Measurements from ENCODE around the gene GPR52.
A peak's percentile ranks its signal among the peaks of the same experiment; 100 is the strongest.
"Not testable (repeated sequence)": the region's sequence is repeated elsewhere in the genome, so short reads cannot be mapped to it uniquely, and the experiment has no call there.

GPR52 gene, protein sequence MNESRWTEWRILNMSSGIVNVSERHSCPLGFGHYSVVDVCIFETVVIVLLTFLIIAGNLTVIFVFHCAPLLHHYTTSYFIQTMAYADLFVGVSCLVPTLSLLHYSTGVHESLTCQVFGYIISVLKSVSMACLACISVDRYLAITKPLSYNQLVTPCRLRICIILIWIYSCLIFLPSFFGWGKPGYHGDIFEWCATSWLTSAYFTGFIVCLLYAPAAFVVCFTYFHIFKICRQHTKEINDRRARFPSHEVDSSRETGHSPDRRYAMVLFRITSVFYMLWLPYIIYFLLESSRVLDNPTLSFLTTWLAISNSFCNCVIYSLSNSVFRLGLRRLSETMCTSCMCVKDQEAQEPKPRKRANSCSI
- 0.18 to 13.9 (median 2.3) reads per million in 9 experiments for total RNA-seq

DNA sequence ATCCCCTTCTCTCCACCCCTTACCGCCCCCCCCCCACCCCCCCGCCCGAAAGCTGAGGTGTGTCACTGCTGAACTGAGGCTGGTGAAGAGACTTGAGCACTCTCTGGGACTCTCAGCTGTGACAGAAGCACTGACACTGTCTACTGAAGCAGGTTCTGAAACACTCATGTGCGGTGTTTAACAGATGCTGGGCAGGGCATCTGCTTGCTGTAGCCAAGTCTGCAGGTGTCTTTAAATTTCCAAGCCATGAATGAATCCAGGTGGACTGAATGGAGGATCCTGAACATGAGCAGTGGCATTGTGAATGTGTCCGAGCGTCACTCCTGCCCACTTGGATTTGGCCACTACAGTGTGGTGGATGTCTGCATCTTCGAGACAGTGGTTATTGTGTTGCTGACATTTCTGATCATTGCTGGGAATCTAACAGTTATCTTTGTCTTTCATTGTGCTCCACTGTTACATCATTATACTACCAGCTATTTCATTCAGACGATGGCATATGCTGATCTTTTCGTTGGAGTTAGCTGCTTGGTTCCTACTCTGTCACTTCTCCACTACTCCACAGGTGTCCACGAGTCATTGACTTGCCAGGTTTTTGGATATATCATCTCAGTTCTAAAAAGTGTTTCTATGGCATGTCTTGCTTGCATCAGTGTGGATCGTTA is at the start of gene GPR52:
GPR52 (plus strand) TSS at position 99 of the 665 bp plus-strand sequence; CDS start at position 247, 148 bp downstream.
- H3K4me3 Mint-ChIP-seq, result no peak within 1 kb of the TSS
- no peaks in the 10 kb centered on the region for H3K9me3 Mint-ChIP-seq
- H3K27ac Mint-ChIP-seq, result no peak within 1 kb of the TSS
- peaks cover 11 to 27% of the 10 kb centered on the region in 2 donors for H3K4me1 Mint-ChIP-seq (ENCODE audit: low read depth in 2 of 2)
- ATAC-seq (replicated peaks) (no peak), DNase-seq (no peak)
- no peaks in the 10 kb centered on the region for H3K27me3 Mint-ChIP-seq
- H3K36me3 Mint-ChIP-seq (ENCODE audit: insufficient read depth), result peaks cover 3% of the 10 kb centered on the region

DNA sequence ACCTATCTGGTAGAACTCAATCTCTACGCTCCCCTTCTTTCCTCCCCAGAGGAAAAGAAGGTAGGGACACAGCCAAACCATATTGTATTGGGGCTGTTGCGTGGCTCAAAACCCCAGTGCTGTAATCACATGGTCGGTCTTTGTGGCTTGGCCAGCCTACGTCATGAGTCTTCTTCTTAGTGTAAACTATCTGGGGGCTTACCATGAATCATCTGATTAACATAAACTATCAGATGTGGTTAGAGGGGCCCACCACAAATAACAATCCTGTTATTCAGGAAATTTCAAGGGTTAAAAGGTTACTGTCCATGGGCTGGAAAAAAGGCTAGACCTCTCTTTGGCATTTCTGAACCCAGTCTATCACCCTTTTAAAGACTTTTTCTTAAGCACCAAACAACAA is 49.5 kb upstream of the GPR52 start:
- Mint-ChIP-seq H3K4me3 (no peak overlapping the region), H3K27me3 (no peaks in the 10 kb centered on the region), H3K36me3 (ENCODE audit: insufficient read depth) (no peaks in the 10 kb centered on the region), H3K27ac (peak overlapping the region in 1 of 2 donors; percentile 16), H3K4me1 (ENCODE audit: low read depth in 2 of 2) (peaks cover 5 to 39% of the 10 kb centered on the region in 2 donors), H3K9me3 (no peaks in the 10 kb centered on the region)
- DNase-seq, result no peak
- ATAC-seq (replicated peaks), result no peak

DNA sequence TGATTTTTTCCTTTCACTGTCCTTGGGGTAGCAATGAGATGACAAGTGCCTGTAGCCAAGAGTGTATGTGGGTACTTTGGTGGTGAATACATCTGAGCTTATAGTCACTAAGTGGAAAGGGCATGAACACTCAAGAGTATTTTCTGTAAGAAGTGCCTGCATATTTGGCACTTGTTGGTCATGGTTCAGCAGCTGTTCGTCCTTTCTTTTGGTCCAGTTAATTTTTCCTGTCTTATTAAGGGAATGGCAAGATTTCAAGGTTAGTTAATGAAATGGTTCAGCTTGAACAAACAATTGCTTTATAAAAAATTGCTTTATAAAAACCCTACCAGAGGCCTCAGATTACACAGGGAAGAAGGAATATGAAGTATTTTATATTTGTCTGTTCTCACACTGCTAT is 48.6 kb upstream of the GPR52 start:
- Mint-ChIP-seq H3K9me3 (no peaks in the 10 kb centered on the region), H3K27me3 (no peaks in the 10 kb centered on the region), H3K36me3 (ENCODE audit: insufficient read depth) (no peaks in the 10 kb centered on the region), H3K27ac (no peak overlapping the region), H3K4me3 (no peak overlapping the region), H3K4me1 (ENCODE audit: low read depth in 2 of 2) (peaks cover 5 to 39% of the 10 kb centered on the region in 2 donors)
- DNase-seq, result no peak
- no peak for ATAC-seq (replicated peaks)

DNA sequence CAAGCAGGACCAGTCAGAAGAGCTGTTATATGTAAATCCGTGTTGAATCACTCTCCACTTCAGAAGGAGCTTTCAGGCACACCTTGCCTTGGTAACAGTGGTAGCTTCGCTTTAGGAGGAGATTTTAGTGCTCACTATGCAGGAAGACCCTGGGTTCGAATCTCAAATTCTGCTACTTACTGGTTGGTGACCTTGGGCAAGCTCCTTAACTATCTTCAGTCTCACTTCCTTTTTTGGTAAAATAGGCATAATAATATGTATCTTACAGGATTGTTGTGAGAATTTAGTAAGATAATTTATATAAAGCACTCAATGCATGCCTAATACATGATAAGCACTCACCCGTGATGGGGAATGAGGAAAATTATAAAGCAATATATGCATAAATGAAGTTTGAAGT is 46.7 kb upstream of the GPR52 start:
- DNase-seq (no peak), ATAC-seq (replicated peaks) (no peak)
- Mint-ChIP-seq H3K4me1 (ENCODE audit: low read depth in 2 of 2) (peaks cover 6 to 39% of the 10 kb centered on the region in 2 donors), H3K27ac (peak overlapping the region in 1 of 2 donors; percentile 31), H3K27me3 (no peaks in the 10 kb centered on the region), H3K4me3 (no peak overlapping the region), H3K9me3 (no peaks in the 10 kb centered on the region), H3K36me3 (ENCODE audit: insufficient read depth) (no peaks in the 10 kb centered on the region)

DNA sequence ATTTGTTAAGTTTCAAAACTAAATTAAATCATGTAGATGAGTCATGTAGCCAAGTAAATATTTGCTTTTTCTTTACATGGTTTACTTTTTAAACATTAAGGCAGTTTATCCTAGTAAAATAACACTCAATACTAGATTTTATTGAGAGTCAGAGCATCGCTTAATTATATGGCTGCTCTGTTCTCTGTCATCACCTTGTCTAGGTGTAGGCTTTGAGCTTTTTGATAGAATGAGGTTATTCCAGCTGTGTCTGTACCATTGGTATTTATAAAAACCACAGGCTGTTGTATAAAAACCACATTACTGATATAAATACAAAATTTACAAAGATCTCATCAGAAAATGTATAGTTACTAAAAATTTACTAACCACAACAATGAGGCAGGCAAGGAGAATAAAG is 42.5 kb upstream of the GPR52 start:
- Mint-ChIP-seq H3K4me1 (ENCODE audit: low read depth in 2 of 2) (peaks cover 2 to 40% of the 10 kb centered on the region in 2 donors), H3K27ac (no peak overlapping the region)
- ATAC-seq (replicated peaks), result no peak

DNA sequence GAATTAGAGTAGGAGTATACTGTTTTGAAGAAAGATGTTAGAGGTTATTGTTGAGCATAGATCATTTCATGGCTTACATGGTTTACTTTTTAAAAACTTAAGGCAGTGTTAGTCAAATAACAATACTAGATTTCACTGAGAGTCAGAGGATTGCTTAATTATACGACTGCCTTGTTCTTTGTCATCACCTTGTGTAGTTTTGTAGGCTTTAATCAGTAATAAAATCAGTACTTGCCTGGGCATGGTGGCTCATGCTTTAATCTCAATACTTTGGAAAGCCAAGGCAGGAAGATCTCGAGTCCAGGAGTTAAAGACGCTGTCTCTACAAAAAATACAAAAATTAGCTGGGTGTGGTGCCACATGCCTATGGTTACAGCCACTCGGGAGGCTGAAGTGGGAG is 41.3 kb upstream of the GPR52 start:
- no peak overlapping the region for H3K27ac Mint-ChIP-seq

More for the DNA sequence above, 42.5 kb upstream of the GPR52 start:
- no peaks in the 10 kb centered on the region for H3K36me3 Mint-ChIP-seq (ENCODE audit: insufficient read depth)
- H3K4me3 Mint-ChIP-seq, result no peak overlapping the region
- DNase-seq, result no peak
- H3K27me3 Mint-ChIP-seq, result no peaks in the 10 kb centered on the region
- H3K9me3 Mint-ChIP-seq, result no peaks in the 10 kb centered on the region

DNA sequence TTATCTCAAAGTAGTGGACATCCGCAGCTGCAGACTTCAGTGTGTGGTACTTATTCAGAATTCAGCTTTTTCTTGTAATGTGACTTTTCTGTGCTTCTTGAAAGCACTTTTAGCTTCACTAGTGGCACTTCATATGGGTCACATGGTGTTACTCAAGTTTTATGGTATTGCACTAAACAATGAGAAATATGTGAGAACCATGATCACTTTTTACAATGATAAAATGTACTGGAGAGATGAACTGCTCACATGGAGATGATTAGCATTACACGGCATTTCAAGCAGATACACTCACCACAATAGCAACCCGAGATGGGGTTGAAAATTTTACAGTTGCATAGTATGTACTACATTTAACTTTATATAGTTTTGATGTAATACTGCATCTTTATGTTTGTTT is 40.1 kb upstream of the GPR52 start:
- H3K36me3 Mint-ChIP-seq (ENCODE audit: insufficient read depth), result no peaks in the 10 kb centered on the region
- no peaks in the 10 kb centered on the region for H3K27me3 Mint-ChIP-seq
- H3K4me1 Mint-ChIP-seq (ENCODE audit: low read depth in 2 of 2), result peaks cover 19 to 46% of the 10 kb centered on the region in 2 donors
- H3K27ac Mint-ChIP-seq, result no peak overlapping the region
- H3K4me3 Mint-ChIP-seq, result no peak overlapping the region
- ATAC-seq (replicated peaks), result no peak
- no peak for DNase-seq
- H3K9me3 Mint-ChIP-seq, result peaks cover 0 to 16% of the 10 kb centered on the region in 2 donors

More for the DNA sequence above, 41.3 kb upstream of the GPR52 start:
- Mint-ChIP-seq H3K4me1 (ENCODE audit: low read depth in 2 of 2) (peaks cover 11 to 40% of the 10 kb centered on the region in 2 donors), H3K36me3 (ENCODE audit: insufficient read depth) (no peaks in the 10 kb centered on the region), H3K4me3 (no peak overlapping the region), H3K9me3 (peaks cover 0 to 4% of the 10 kb centered on the region in 2 donors), H3K27me3 (no peaks in the 10 kb centered on the region)
- ATAC-seq (replicated peaks) (no peak), DNase-seq (no peak)

DNA sequence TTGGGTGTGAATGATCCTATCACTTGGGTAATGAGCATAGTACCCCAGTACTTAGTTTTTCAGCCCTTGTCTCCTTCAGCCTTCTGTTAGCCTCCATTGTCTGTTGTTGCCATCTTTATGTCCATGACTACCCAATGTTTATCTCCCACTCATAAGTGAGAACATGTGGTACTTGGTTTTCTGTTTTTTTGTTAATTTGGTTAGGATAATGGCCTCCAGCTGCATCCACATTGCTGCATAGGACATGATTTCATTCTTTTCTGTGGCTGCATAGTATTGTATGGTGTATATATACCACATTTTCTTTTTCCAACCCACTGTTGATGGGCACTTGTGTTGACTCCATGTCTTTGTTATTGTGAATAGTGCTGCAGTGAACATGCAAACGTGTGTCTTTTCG is 39.6 kb upstream of the GPR52 start:
- Mint-ChIP-seq H3K36me3 (ENCODE audit: insufficient read depth) (no peaks in the 10 kb centered on the region), H3K4me3 (no peak overlapping the region), H3K4me1 (ENCODE audit: low read depth in 2 of 2) (peaks cover 19 to 44% of the 10 kb centered on the region in 2 donors), H3K27me3 (no peaks in the 10 kb centered on the region), H3K9me3 (peaks cover 0 to 16% of the 10 kb centered on the region in 2 donors), H3K27ac (no peak overlapping the region)
- ATAC-seq (replicated peaks) (no peak), DNase-seq (no peak)

DNA sequence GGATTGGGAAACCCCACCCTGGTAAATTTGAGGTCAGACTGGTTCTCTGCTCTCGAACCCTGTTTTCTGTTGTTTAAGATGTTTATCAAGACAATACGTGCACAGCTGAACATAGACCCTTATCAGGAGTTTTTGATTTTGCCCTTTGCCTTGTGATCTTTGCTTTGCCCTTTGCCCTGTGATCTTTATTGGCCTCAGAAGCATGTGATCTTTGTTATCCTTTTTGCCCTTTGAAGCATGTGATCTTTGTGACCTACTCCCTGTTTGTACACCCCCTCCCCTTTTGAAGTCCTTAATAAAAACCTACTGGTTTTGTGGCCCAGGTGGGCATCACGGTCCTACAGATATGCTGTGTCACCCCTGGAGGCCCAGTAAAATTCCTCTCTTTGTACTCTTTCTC is 38.0 kb upstream of the GPR52 start:
- ATAC-seq (replicated peaks); H3K4me3 Mint-ChIP-seq; H3K36me3 Mint-ChIP-seq (ENCODE audit: insufficient read depth); H3K27ac Mint-ChIP-seq; H3K27me3 Mint-ChIP-seq; DNase-seq: not testable (repeated sequence)
- peaks cover 0 to 16% of the 10 kb centered on the region in 2 donors for H3K9me3 Mint-ChIP-seq
- H3K4me1 Mint-ChIP-seq (ENCODE audit: low read depth in 2 of 2), result peaks cover 30 to 57% of the 10 kb centered on the region in 2 donors

DNA sequence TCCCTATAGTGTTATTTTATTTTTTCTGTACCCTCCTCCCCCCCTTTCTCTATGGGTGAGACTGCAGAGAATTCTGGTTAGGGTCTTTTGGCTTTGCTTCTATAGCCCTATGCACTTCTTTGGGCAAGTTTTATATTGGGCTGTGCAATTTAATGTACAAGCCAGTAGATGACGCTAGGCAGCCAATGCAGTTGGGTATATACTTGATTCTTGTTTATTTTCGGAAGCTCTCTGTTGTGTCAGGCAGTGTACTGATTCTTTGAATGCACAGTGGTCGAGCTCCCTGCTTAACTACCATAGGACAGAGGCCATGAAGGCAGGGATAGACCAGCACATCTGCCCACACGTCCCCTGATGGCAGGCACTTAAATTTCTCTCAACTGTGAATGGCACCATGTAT is 34.1 kb upstream of the GPR52 start:
- no peak for ATAC-seq (replicated peaks)
- H3K27ac Mint-ChIP-seq, result peak overlapping the region; percentile 6 to 75
- peaks cover 0 to 16% of the 10 kb centered on the region in 2 donors for H3K9me3 Mint-ChIP-seq
- no peaks in the 10 kb centered on the region for H3K27me3 Mint-ChIP-seq
- H3K4me1 Mint-ChIP-seq (ENCODE audit: low read depth in 2 of 2), result peaks cover 31 to 58% of the 10 kb centered on the region in 2 donors
- H3K36me3 Mint-ChIP-seq (ENCODE audit: insufficient read depth), result no peaks in the 10 kb centered on the region
- peak overlapping the region in 1 of 2 donors; percentile 58 for H3K4me3 Mint-ChIP-seq
- DNase-seq, result no peak

DNA sequence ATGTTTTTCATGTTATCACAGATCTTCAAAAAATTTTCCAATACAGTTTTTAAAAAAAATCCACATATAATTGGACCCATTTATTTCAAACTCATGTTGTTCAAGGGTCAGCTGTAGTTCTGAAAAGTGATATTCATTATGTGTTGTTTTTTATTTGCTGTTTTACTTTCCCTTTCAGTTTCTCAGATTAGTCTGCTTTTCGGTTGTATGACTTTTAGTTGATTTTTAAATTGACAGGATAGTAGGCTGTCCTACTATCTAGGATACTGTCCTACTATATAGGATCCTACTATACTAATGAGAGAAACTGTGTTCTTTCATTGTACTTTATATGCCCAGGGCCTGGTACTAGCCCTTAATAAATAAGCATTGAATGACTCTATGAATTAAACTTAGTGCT is 33.6 kb upstream of the GPR52 start:
- ATAC-seq (replicated peaks) (no peak), DNase-seq (no peak)
- Mint-ChIP-seq H3K9me3 (peaks cover 0 to 16% of the 10 kb centered on the region in 2 donors), H3K36me3 (ENCODE audit: insufficient read depth) (no peaks in the 10 kb centered on the region), H3K27ac (peak overlapping the region; percentile 75 to 82), H3K4me3 (peak overlapping the region; percentile 67 to 70), H3K4me1 (ENCODE audit: low read depth in 2 of 2) (peaks cover 33 to 55% of the 10 kb centered on the region in 2 donors), H3K27me3 (no peaks in the 10 kb centered on the region)

DNA sequence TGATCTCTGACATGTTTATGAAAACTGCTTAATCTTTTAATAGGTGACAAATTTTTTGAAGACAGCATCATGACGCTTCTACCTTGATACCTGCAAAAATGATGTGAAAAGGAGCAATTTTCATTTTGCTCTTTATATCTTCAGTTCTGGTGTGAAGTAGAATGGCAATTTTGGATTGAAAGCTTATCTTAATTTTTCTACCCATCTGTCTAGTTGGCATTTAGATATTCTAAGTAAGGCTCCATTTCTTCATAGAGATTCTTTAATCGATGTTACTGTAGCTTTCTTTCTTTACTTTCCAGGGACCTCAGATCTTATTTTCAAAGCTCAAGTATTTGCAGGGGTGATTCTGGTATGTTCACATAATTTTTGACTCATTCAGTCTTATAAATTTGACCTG is 32.3 kb upstream of the GPR52 start:
- Mint-ChIP-seq H3K4me1 (ENCODE audit: low read depth in 2 of 2) (peaks cover 32 to 50% of the 10 kb centered on the region in 2 donors), H3K4me3 (no peak overlapping the region), H3K27ac (peak overlapping the region in 1 of 2 donors; percentile 51), H3K36me3 (ENCODE audit: insufficient read depth) (no peaks in the 10 kb centered on the region), H3K27me3 (no peaks in the 10 kb centered on the region), H3K9me3 (peaks cover 0 to 16% of the 10 kb centered on the region in 2 donors)
- ATAC-seq (replicated peaks) (no peak), DNase-seq (no peak)

DNA sequence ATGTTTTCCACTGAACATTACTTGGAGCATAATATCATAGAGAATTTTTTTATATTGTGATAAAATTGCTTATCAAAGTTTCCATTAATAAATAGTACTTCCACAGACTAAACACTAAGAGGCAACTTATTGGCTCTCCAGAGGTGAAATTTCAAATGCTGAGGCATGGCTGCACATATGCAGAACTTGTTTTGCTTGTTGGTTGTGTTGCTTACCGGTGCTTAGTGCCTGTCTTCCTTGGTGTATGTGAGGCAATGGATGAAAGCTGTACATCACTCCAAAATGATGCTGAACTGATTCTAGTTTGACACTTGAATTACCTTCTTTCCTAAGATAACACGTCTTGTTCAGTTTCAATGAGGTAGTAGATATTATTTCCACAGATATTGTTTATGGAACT is 29.8 kb upstream of the GPR52 start:
- Mint-ChIP-seq H3K9me3 (no peaks in the 10 kb centered on the region), H3K4me3 (no peak overlapping the region), H3K27ac (no peak overlapping the region), H3K27me3 (no peaks in the 10 kb centered on the region), H3K36me3 (ENCODE audit: insufficient read depth) (no peaks in the 10 kb centered on the region), H3K4me1 (ENCODE audit: low read depth in 2 of 2) (peaks cover 16 to 31% of the 10 kb centered on the region in 2 donors)
- no peak for ATAC-seq (replicated peaks)
- DNase-seq, result no peak

DNA sequence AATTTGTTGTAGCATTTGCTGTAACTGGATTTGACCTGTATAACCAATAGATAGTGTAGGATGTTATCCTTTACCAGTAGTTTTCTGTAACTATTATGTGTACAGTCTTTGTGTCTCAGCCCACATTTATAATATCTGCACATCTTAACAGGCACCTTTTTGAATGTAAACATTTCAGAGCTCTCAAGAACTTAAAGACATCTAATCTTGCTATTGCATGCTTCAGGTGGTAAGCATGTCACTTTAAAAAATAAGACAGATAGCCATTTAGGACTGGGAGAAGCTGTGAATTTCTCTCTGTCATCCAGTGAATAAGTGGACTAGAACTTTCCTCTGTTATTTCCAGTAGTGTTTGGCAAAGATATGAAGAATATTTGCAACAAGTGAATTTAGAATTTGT is 22.6 kb upstream of the GPR52 start:
- H3K27me3 Mint-ChIP-seq, result no peaks in the 10 kb centered on the region
- peaks cover 2 to 21% of the 10 kb centered on the region in 2 donors for H3K4me1 Mint-ChIP-seq (ENCODE audit: low read depth in 2 of 2)
- DNase-seq (no peak), ATAC-seq (replicated peaks) (no peak)
- no peak overlapping the region for H3K4me3 Mint-ChIP-seq
- no peaks in the 10 kb centered on the region for H3K9me3 Mint-ChIP-seq
- no peak overlapping the region for H3K27ac Mint-ChIP-seq
- peaks cover under 1% of the 10 kb centered on the region for H3K36me3 Mint-ChIP-seq (ENCODE audit: insufficient read depth)
